NOMO-1 treated with DMSO at 0.1 percent for 48 hours (cell line): Measurements from ENCODE around the gene ZNF573.
"Not testable (repeated sequence)": the region's sequence is repeated elsewhere in the genome, so short reads cannot be mapped to it uniquely, and the experiment has no call there.

Source experiments
- DNase-seq: peaks from one replicate; lab custom pipeline; 2025; ENCODE audit not compliant: unreplicated experiment; lab: John Stamatoyannopoulos, UW

Gene ZNF573

GRCh38 chr19:37779127-37780005, at the start of gene ZNF573:
TSS of gene ZNF573 (minus strand) at chr19:37779586. CDS start at chr19:37773729, 5,857 bp downstream.
- peak; percentile 65 for DNase-seq

GRCh38 chr19:37817180-37817981, 38.0 kb upstream of the ZNF573 start:
- DNase-seq: no peak

- DNase-seq: not testable (repeated sequence)
Observed at GRCh38 chr19:37815611-37816010, 36.2 kb upstream of the ZNF573 start.

GRCh38 chr19:37813340-37813739, 34.0 kb upstream of the ZNF573 start:
- no peak for DNase-seq

- DNase-seq: no peak
Observed at GRCh38 chr19:37809366-37809765, 30.0 kb upstream of the ZNF573 start.

- DNase-seq: no peak
Observed at GRCh38 chr19:37803249-37803840, 24.0 kb upstream of the ZNF573 start.

- DNase-seq: no peak
Observed at GRCh38 chr19:37790244-37790925, 11.0 kb upstream of the ZNF573 start.

- peak; percentile 24 for DNase-seq
Observed at GRCh38 chr19:37778613-37779126, 716 bp downstream of the ZNF573 start.

- no peak for DNase-seq
Observed at GRCh38 chr19:37770985-37771384, 8.4 kb downstream of the ZNF573 start.

- DNase-seq: no peak
Observed at GRCh38 chr19:37763488-37763887, 15.9 kb downstream of the ZNF573 start.

GRCh38 chr19:37757683-37758082, 21.7 kb downstream of the ZNF573 start:
- DNase-seq: not testable (repeated sequence)

GRCh38 chr19:37738371-37738770, 41.0 kb downstream of the ZNF573 start:
- DNase-seq: no peak

GRCh38 chr19:37725181-37725580, 54.2 kb downstream of the ZNF573 start:
- no peak for DNase-seq

GRCh38 chr19:37719927-37720265, 59.5 kb downstream of the ZNF573 start:
- no peak for DNase-seq

- no peak for DNase-seq
Observed at GRCh38 chr19:37719111-37719926, 60.1 kb downstream of the ZNF573 start, which contains the start of gene ZNF607. TSS of gene ZNF607 (minus strand) at chr19:37719761. CDS start at chr19:37711618, 8,143 bp downstream.

- DNase-seq: no peak
Observed at GRCh38 chr19:37718304-37718703, 61.1 kb downstream of the ZNF573 start.

- DNase-seq: no peak
Observed at GRCh38 chr19:37716140-37716539, 63.2 kb downstream of the ZNF573 start.

GRCh38 chr19:37706052-37706605, 73.3 kb downstream of the ZNF573 start:
- no peak for DNase-seq

- no peak for DNase-seq
Observed at GRCh38 chr19:37699057-37699456, 80.3 kb downstream of the ZNF573 start.

GRCh38 chr19:37698216-37698615, 81.2 kb downstream of the ZNF573 start:
- DNase-seq: no peak
